WERI-Rb-1 (cell line): ENCODE results near the gene SLC24A4.

Source experiments
- DNase-seq: peaks from one replicate; pipeline ENCODE4 v3.0.0-alpha.2; 2020
- H3K27ac ChIP-seq: fragments of 250-450 bp; sonication (Bioruptor Pico); 2 replicates; pipeline ENCODE4 v1.5.1; 2020; ENCODE audit warnings: mild to moderate bottlenecking, moderate library complexity
- H3K27me3 ChIP-seq: fragments of 250-450 bp; sonication (Bioruptor Pico); 2 replicates; pipeline ENCODE4 v1.5.1; 2021; ENCODE audit warnings: mild to moderate bottlenecking, low read depth, moderate library complexity; ENCODE audit not compliant: insufficient read depth, severe bottlenecking
- H3K36me3 ChIP-seq: fragments of 250-450 bp; sonication (Bioruptor Pico); 2 replicates; pipeline ENCODE4 v1.5.1; 2020; ENCODE audit warnings: mild to moderate bottlenecking, moderate library complexity
- H3K4me3 ChIP-seq: 2 replicates; pipeline ENCODE4 v1.5.1; 2011; ENCODE audit warnings: low read depth, mild to moderate bottlenecking, control low read depth, low read length
- H3K9me3 ChIP-seq: fragments of 250-450 bp; sonication (Bioruptor Pico); 2 replicates; pipeline ENCODE4 v1.5.1; 2021; ENCODE audit warnings: mild to moderate bottlenecking, moderate library complexity; ENCODE audit not compliant: severe bottlenecking
- TF ChIP-seq, protein P1 (sequence below): IDR thresholded peaks from 2 replicates; pipeline ENCODE4 v1.5.1; 2011; ENCODE audit warnings: low read depth, mild to moderate bottlenecking, control low read depth, inconsistent platforms, low read length

SLC24A4 gene

DNA sequence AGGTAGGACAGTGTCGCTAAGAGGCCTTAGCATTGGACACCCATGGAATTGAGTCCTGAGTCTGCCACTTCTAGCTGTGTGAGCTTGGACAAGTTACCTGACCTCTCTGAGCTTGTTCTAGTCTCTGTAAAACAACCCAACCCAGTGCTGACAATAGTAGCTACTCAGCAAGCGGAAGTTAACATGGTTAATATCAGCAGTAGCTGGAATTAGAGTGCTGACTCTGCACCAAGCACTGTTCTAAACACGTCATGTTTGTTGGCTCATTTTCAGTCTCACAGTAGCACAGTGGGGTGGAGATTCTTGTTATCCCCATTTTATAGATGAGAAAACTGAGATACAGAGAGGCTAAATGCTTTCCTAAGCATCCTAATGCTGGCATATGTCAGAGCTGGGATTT is 143.1 kb downstream of the SLC24A4 start:
- no peak overlapping the region for H3K4me3 ChIP-seq
- no peaks in the 10 kb centered on the region for H3K27me3 ChIP-seq
- no peak for DNase-seq
- H3K9me3 ChIP-seq = peaks cover 7% of the 10 kb centered on the region
- no peak overlapping the region for H3K27ac ChIP-seq
- H3K36me3 ChIP-seq = no peaks in the 10 kb centered on the region
- TF ChIP-seq, protein P1, sequence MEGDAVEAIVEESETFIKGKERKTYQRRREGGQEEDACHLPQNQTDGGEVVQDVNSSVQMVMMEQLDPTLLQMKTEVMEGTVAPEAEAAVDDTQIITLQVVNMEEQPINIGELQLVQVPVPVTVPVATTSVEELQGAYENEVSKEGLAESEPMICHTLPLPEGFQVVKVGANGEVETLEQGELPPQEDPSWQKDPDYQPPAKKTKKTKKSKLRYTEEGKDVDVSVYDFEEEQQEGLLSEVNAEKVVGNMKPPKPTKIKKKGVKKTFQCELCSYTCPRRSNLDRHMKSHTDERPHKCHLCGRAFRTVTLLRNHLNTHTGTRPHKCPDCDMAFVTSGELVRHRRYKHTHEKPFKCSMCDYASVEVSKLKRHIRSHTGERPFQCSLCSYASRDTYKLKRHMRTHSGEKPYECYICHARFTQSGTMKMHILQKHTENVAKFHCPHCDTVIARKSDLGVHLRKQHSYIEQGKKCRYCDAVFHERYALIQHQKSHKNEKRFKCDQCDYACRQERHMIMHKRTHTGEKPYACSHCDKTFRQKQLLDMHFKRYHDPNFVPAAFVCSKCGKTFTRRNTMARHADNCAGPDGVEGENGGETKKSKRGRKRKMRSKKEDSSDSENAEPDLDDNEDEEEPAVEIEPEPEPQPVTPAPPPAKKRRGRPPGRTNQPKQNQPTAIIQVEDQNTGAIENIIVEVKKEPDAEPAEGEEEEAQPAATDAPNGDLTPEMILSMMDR = no peak

DNA sequence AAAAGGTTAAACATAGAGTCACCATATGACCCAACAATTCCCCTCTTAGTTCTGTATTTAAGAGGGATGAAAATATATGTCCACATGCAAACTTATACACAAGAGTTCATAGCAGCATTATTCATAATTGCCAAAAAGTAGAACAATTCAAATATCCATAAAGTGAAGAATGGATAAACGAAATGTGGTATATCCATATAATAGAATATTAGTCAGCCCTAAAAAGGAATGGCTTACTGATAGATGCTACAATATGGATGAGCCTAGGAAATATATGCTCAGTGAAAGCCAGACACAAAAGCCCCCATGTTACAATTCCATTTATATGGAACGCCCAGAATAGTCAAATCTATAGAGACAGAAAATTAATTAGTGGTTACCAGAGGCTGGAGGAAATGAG is 146.6 kb downstream of the SLC24A4 start:
- Histone ChIP-seq H3K27ac (no peak overlapping the region), H3K4me3 (no peak overlapping the region), H3K9me3 (peaks cover 7% of the 10 kb centered on the region), H3K36me3 (no peaks in the 10 kb centered on the region), H3K27me3 (no peaks in the 10 kb centered on the region)
- DNase-seq = no peak
- TF ChIP-seq, protein P1 = no peak

DNA sequence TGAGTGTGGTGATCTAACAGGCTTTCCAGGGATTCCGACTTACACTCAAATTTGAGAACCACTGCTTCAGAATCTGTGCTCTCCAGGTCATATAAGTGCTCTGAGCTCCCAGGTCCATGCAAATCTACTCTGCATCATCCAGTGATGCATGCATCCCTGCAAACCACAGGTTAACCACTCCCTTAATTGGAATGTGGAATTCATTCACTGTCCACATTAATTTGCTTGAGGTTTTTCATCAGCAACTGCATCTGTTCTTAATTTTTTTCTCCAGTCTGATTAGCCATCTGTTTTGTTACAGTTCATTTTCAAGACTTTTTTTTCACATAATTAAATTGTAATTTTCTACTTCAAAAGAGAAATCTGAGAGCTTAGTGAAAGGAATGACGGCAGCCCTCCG is 147.2 kb downstream of the SLC24A4 start:
- TF ChIP-seq, protein P1 = no peak
- DNase-seq = no peak
- Histone ChIP-seq H3K36me3 (no peaks in the 10 kb centered on the region), H3K4me3 (no peak overlapping the region), H3K27ac (no peak overlapping the region), H3K9me3 (peaks cover 7% of the 10 kb centered on the region), H3K27me3 (no peaks in the 10 kb centered on the region)

DNA sequence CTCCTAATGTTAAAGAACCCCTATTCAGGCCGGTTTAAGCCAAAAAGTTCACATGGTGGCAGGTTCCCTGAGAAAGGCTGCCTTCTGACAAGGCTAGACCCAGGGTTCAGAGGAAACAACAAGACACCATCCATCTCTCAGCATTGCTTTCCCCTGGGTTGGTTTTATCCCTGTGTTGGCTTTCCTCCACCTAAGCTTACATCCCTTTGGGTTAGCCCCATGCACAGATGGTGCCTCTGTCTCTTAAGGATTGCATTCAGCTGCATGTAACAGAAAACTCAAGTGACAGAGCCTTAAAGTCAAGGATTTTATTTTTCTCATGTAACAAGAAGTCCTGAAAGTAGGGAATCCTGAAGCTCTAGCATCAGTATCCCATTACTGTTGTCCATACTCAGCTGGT is 147.8 kb downstream of the SLC24A4 start:
- no peaks in the 10 kb centered on the region for H3K27me3 ChIP-seq
- no peaks in the 10 kb centered on the region for H3K36me3 ChIP-seq
- no peak overlapping the region for H3K4me3 ChIP-seq
- peaks cover 7% of the 10 kb centered on the region for H3K9me3 ChIP-seq
- TF ChIP-seq, protein P1 = no peak
- H3K27ac ChIP-seq = no peak overlapping the region
- no peak for DNase-seq

DNA sequence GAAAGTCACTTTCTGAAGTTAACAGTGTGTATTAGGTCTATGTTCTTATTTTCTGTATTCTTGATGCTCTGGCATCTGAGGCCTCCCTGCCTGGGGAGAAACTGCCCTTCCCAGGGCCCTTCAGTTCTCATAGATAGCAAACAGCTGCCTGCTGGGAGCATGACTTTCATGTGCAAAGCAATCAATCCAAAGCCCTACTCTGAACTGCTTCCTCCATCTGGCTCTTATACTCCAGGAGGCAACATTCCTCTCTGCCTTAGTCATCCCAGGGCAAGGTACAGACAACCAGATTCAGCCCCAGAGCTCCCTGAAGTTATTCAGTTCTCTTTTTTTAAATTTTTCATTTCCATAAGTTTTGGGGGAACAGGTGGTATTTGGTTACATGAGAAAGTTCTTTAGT is 149.0 kb downstream of the SLC24A4 start:
- Histone ChIP-seq H3K27ac (no peak overlapping the region), H3K9me3 (peaks cover 6% of the 10 kb centered on the region), H3K27me3 (no peaks in the 10 kb centered on the region), H3K4me3 (no peak overlapping the region), H3K36me3 (no peaks in the 10 kb centered on the region)
- TF ChIP-seq, protein P1 = no peak
- no peak for DNase-seq

DNA sequence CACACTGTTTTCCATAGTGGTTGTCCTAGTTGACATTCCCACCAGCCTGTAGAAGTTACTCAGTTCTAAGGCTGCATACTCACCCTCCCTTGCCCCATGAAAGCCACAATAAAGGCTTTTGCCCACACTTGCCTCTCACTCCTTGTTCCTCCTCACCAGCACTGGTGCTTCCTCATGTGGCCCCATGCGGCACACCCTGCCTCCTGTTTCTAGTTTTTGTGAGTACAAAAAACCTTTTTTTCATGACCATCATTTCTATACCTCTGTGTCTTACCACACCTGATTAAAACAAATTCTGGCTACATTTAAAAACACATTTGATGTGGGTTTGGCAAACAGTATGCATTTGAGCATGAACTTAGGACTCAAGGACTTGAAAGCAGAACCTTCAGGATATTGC is 149.9 kb downstream of the SLC24A4 start:
- TF ChIP-seq, protein P1 = no peak
- no peak overlapping the region for H3K27ac ChIP-seq
- no peak for DNase-seq

More for the DNA sequence above, 149.9 kb downstream of the SLC24A4 start:
- no peaks in the 10 kb centered on the region for H3K36me3 ChIP-seq
- H3K9me3 ChIP-seq = peaks cover 2% of the 10 kb centered on the region
- H3K27me3 ChIP-seq = no peaks in the 10 kb centered on the region
- H3K4me3 ChIP-seq = no peak overlapping the region
